ENCODE data around the gene XAB2.

DNA sequence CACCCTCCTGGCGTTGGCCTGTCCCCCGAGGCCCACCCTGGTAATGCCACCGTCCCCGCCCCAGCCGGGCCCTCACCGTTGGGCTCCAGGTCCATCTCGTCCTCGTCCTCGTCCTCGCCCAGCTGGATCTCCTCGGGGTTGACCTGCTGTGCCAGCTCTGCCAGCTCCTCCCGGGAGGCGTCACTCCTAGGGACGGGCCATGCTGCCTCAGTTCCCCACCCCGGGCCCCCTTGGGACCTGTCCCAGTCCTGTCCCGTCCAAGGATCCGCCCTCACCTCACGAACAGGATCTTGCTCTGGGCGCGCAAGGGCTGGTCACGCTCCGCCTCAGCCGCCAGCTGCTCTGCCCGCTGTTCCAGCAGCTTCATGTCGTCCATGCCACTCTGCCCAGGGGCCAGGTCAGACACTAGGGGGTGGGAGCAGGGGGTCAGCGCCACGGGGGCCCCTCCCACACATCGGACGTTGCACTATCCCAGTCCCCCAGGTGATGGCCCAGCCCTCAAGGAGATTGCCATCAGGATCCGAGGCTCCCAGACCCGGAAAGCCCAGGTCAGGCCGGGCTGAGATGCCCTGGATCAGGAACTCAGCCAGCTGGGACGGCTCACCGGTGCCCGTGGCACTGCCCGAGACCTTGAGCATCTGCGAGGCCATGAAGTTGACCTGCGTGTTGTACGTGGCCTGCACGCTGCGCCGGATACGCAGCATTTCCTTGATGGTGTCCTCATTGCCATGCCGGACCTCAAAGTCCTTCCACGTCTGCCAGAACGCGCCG, 9.5 kb downstream of the XAB2 start:
- TF ChIP-seq, protein P1, sequence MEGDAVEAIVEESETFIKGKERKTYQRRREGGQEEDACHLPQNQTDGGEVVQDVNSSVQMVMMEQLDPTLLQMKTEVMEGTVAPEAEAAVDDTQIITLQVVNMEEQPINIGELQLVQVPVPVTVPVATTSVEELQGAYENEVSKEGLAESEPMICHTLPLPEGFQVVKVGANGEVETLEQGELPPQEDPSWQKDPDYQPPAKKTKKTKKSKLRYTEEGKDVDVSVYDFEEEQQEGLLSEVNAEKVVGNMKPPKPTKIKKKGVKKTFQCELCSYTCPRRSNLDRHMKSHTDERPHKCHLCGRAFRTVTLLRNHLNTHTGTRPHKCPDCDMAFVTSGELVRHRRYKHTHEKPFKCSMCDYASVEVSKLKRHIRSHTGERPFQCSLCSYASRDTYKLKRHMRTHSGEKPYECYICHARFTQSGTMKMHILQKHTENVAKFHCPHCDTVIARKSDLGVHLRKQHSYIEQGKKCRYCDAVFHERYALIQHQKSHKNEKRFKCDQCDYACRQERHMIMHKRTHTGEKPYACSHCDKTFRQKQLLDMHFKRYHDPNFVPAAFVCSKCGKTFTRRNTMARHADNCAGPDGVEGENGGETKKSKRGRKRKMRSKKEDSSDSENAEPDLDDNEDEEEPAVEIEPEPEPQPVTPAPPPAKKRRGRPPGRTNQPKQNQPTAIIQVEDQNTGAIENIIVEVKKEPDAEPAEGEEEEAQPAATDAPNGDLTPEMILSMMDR (tag by site-specific recombination; IDR thresholded peaks at IDR 0.05): no peak
- no peak for TF ChIP-seq ZNF121 (tag by site-specific recombination; IDR thresholded peaks at IDR 0.05)
- no peak for TF ChIP-seq ZNF530 (tag by site-specific recombination; IDR thresholded peaks at IDR 0.05; ENCODE audit: low read depth)
- no peak for TF ChIP-seq HOXD13 (CRISPR knock-in tag; IDR thresholded peaks at IDR 0.05; ENCODE audit: borderline replicate concordance)
- TF ChIP-seq, protein P2, sequence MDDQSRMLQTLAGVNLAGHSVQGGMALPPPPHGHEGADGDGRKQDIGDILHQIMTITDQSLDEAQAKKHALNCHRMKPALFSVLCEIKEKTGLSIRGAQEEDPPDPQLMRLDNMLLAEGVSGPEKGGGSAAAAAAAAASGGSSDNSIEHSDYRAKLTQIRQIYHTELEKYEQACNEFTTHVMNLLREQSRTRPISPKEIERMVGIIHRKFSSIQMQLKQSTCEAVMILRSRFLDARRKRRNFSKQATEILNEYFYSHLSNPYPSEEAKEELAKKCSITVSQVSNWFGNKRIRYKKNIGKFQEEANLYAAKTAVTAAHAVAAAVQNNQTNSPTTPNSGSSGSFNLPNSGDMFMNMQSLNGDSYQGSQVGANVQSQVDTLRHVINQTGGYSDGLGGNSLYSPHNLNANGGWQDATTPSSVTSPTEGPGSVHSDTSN (CRISPR knock-in tag; IDR thresholded peaks at IDR 0.05): no peak

All from HEK293 (cell line).